ENCODE data around the gene KCNH8.

GRCh38 chr3:19105826-19106225, 42.5 kb upstream of the KCNH8 start:
- TF ChIP-seq CTCF (IDR thresholded peaks at IDR 0.05), result no peak
- no peak for TF ChIP-seq POLR2AphosphoS5 (IDR thresholded peaks at IDR 0.05; ENCODE audit: low read depth, low read length)
- no peak for TF ChIP-seq TCF7L2 (IDR thresholded peaks at IDR 0.05; ENCODE audit: low read depth, low read length)
- TF ChIP-seq SIN3A (IDR thresholded peaks at IDR 0.05; ENCODE audit: borderline replicate concordance, insufficient read depth, low read depth, low read length), result no peak
- no peak for TF ChIP-seq REST (IDR thresholded peaks at IDR 0.05; ENCODE audit: insufficient read depth in 1 of 2, low read depth in 2 of 2, low read length in 1 of 2)

Data from Panc1 (cell line).